ENCODE data around the gene DCHS1.

GRCh38 chr11:6650104-6650503 is 5.5 kb downstream of the DCHS1 start:
- no peak for TF ChIP-seq EZH2 (IDR thresholded peaks at IDR 0.05; ENCODE audit: insufficient read depth, poor library complexity, severe bottlenecking)
- no peak for TF ChIP-seq EZH2phosphoT487 (IDR thresholded peaks at IDR 0.05; ENCODE audit: insufficient read depth, low read depth)
